ENCODE results near the gene ATPAF1. TPM values are rescaled to one million over a fixed set of nuclear protein-coding genes. Genes with fewer than 3 reads are reported as not detected.

Gene ATPAF1
- total and polyA plus RNA-seq, 10 of the 15 experiments (the other 5 are each of a cell fraction or from before 2014, with no cell fraction given), result 15.2 to 93.5 (median 48.4) TPM

GRCh38 chr1:46667782-46668760 is at the start of gene ATPAF1 (continued):
- no peak for TF ChIP-seq PKNOX1 (IDR thresholded peaks at IDR 0.05)
- peak; percentile 84 for TF ChIP-seq HDAC6 (IDR thresholded peaks at IDR 0.05; ENCODE audit: unreplicated experiment)
- TF ChIP-seq TCF12 (IDR thresholded peaks at IDR 0.05; ENCODE audit: low read depth, low read length), result peak; percentile 70; the same call in 1 of the 2 replicates
- TF ChIP-seq NR2C2 (IDR thresholded peaks at IDR 0.05; ENCODE audit: borderline replicate concordance, control insufficient read depth, insufficient read length, low read depth), result no peak
- TF ChIP-seq ZNF274 (IDR thresholded peaks at IDR 0.05; ENCODE audit: insufficient read depth, insufficient read length), result no peak
- TF ChIP-seq ZNF217 (IDR thresholded peaks at IDR 0.05), result peak; percentile 77; the same call in 1 of the 2 replicates
- peak; percentile 71 for TF ChIP-seq ZNF24 (IDR thresholded peaks at IDR 0.05)
- TF ChIP-seq, protein P1, sequence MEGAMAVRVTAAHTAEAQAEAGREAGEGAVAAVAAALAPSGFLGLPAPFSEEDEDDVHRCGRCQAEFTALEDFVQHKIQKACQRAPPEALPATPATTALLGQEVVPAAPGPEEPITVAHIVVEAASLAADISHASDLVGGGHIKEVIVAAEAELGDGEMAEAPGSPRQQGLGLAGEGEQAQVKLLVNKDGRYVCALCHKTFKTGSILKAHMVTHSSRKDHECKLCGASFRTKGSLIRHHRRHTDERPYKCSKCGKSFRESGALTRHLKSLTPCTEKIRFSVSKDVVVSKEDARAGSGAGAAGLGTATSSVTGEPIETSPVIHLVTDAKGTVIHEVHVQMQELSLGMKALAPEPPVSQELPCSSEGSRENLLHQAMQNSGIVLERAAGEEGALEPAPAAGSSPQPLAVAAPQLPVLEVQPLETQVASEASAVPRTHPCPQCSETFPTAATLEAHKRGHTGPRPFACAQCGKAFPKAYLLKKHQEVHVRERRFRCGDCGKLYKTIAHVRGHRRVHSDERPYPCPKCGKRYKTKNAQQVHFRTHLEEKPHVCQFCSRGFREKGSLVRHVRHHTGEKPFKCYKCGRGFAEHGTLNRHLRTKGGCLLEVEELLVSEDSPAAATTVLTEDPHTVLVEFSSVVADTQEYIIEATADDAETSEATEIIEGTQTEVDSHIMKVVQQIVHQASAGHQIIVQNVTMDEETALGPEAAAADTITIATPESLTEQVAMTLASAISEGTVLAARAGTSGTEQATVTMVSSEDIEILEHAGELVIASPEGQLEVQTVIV (IDR thresholded peaks at IDR 0.05; ENCODE audit: borderline replicate concordance, partially characterized antibody), result no peak
- no peak for TF ChIP-seq ETV6 (conservative IDR thresholded peaks at IDR 0.05 in 1 of 2, IDR thresholded peaks at IDR 0.05 in 1 of 2; ENCODE audit: borderline replicate concordance in 1 of 2, low read depth in 1 of 2)
- peak; percentile 74; the same call in 1 of the 2 replicates for TF ChIP-seq TAF1 (IDR thresholded peaks at IDR 0.05; ENCODE audit: borderline replicate concordance, low read depth, low read length)
- TF ChIP-seq NFIC (IDR thresholded peaks at IDR 0.05; ENCODE audit: low read depth, low read length), result no peak
- TF ChIP-seq EED (IDR thresholded peaks at IDR 0.05; ENCODE audit: low read depth), result no peak
- TF ChIP-seq, protein P2, sequence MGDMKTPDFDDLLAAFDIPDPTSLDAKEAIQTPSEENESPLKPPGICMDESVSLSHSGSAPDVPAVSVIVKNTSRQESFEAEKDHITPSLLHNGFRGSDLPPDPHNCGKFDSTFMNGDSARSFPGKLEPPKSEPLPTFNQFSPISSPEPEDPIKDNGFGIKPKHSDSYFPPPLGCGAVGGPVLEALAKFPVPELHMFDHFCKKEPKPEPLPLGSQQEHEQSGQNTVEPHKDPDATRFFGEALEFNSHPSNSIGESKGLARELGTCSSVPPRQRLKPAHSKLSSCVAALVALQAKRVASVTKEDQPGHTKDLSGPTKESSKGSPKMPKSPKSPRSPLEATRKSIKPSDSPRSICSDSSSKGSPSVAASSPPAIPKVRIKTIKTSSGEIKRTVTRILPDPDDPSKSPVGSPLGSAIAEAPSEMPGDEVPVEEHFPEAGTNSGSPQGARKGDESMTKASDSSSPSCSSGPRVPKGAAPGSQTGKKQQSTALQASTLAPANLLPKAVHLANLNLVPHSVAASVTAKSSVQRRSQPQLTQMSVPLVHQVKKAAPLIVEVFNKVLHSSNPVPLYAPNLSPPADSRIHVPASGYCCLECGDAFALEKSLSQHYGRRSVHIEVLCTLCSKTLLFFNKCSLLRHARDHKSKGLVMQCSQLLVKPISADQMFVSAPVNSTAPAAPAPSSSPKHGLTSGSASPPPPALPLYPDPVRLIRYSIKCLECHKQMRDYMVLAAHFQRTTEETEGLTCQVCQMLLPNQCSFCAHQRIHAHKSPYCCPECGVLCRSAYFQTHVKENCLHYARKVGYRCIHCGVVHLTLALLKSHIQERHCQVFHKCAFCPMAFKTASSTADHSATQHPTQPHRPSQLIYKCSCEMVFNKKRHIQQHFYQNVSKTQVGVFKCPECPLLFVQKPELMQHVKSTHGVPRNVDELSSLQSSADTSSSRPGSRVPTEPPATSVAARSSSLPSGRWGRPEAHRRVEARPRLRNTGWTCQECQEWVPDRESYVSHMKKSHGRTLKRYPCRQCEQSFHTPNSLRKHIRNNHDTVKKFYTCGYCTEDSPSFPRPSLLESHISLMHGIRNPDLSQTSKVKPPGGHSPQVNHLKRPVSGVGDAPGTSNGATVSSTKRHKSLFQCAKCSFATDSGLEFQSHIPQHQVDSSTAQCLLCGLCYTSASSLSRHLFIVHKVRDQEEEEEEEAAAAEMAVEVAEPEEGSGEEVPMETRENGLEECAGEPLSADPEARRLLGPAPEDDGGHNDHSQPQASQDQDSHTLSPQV (IDR thresholded peaks at IDR 0.05), result 0 out of 2 replicates have a peak, but pooled peaks have one; percentile 36
- TF ChIP-seq SPI1 (IDR thresholded peaks at IDR 0.05; ENCODE audit: borderline replicate concordance, insufficient read depth, low read depth, low read length), result peak; percentile 8; the same call in 1 of the 2 replicates
- TF ChIP-seq NR2C1 (IDR thresholded peaks at IDR 0.05), result peak; percentile 62
- TF ChIP-seq BCLAF1 (IDR thresholded peaks at IDR 0.05), result peak; percentile 54
- no peak for TF ChIP-seq CREM (IDR thresholded peaks at IDR 0.05; ENCODE audit: low read depth)
- no peak for TF ChIP-seq RCOR1 (conservative IDR thresholded peaks at IDR 0.05; ENCODE audit: low read depth, low read length)
